OCI-LY7 (cell line): ENCODE data around the gene ATAD1. TPM values are rescaled to one million over a fixed set of nuclear protein-coding genes. Genes with fewer than 3 reads are reported as not detected.

Experiments used
- BruUV-seq: library from RNA; stranded (reverse); fragments of 400-500 nt; replicated peaks from 2 replicates; lab custom pipeline; 2021; lab: Mats Ljungman, UMichigan
- CTCF ChIA-PET: fragments of 300-600 bp; sonication (Branson Sonifier 250); formaldehyde crosslinking; loops from one replicate; lab custom pipeline; 2022; ENCODE audit warnings: antibody characterized with exemption; ENCODE audit not compliant: unreplicated experiment; lab: Charles Lee
- POLR2A ChIA-PET: fragments of 300-600 bp; sonication (Branson Sonifier 250); formaldehyde crosslinking; loops from one replicate; lab custom pipeline; 2022; ENCODE audit warnings: antibody characterized with exemption; lab: Charles Lee
- DNase-seq: peaks from one replicate; pipeline ENCODE4 v3.0.0-alpha.2; 2015; ENCODE audit warnings: low spot score
- H2AFZ ChIP-seq: fragments of 200-600 bp; sonication (generic), shearing (Covaris generic); 2 replicates; pipeline ENCODE4 v1.6.1; 2014; ENCODE audit warnings: mild to moderate bottlenecking, antibody characterized with exemption, low read length, moderate library complexity
- H3K27ac ChIP-seq: fragments of 200-600 bp; sonication (generic); 2 replicates; pipeline ENCODE4 v1.5.1; 2014; ENCODE audit warnings: mixed run types, low read depth, mild to moderate bottlenecking, moderate library complexity, low read length, inconsistent platforms; ENCODE audit not compliant: poor library complexity, severe bottlenecking
- H3K36me3 ChIP-seq: fragments of 200-600 bp; sonication (generic); 2 replicates; pipeline ENCODE4 v1.6.1; 2014; ENCODE audit warnings: mild to moderate bottlenecking, antibody characterized with exemption, low read length, moderate library complexity, mixed read lengths; ENCODE audit not compliant: insufficient read depth
- H3K4me1 ChIP-seq: fragments of 200-600 bp; sonication (generic); 2 replicates; pipeline ENCODE4 v1.5.1; 2014; ENCODE audit warnings: mild to moderate bottlenecking, low read length; ENCODE audit not compliant: insufficient read depth, poor library complexity, severe bottlenecking
- H3K4me2 ChIP-seq: fragments of 200-600 bp; sonication (generic); 2 replicates; pipeline ENCODE4 v1.6.1; 2014; ENCODE audit warnings: mild to moderate bottlenecking, low read length
- H3K4me3 ChIP-seq: fragments of 200-600 bp; sonication (generic); 2 replicates; pipeline ENCODE4 v1.5.1; 2014; ENCODE audit warnings: mild to moderate bottlenecking, low read depth, low read length; ENCODE audit not compliant: poor library complexity, severe bottlenecking
- H3K79me2 ChIP-seq: fragments of 200-600 bp; sonication (generic); 2 replicates; pipeline ENCODE4 v1.6.1; 2016; ENCODE audit warnings: low read depth, mild to moderate bottlenecking, low read length, moderate library complexity, mixed read lengths; ENCODE audit not compliant: insufficient read depth
- H3K9me2 ChIP-seq: fragments of 200-600 bp; sonication (generic); 2 replicates; pipeline ENCODE4 v1.6.1; 2016; ENCODE audit warnings: mild to moderate bottlenecking, low read length, mixed read lengths; ENCODE audit not compliant: insufficient read depth
- H3K9me3 ChIP-seq: fragments of 200-600 bp; sonication (generic); 2 replicates; pipeline ENCODE4 v1.6.1; 2014; ENCODE audit warnings: mild to moderate bottlenecking, mixed run types, low read length, mixed read lengths
- H4K20me1 ChIP-seq: fragments of 200-600 bp; sonication (generic); 2 replicates; pipeline ENCODE4 v1.6.1; 2014; ENCODE audit warnings: mild to moderate bottlenecking, antibody characterized with exemption, low read length, moderate library complexity, mixed read lengths; ENCODE audit not compliant: insufficient read depth
- CTCF ChIP-seq: fragments of 200-600 bp; sonication (generic); conservative IDR thresholded peaks from 2 replicates; pipeline ENCODE4 v1.5.1; 2014; ENCODE audit warnings: mild to moderate bottlenecking, antibody characterized with exemption, low read length, moderate library complexity, mixed read lengths
- EZH2phosphoT487 ChIP-seq: fragments of 200-600 bp; sonication (generic); IDR thresholded peaks from 2 replicates; pipeline ENCODE4 v1.6.1; 2018; ENCODE audit warnings: low read depth, borderline replicate concordance, mild to moderate bottlenecking, mixed run types, antibody characterized with exemption, low read length, moderate library complexity, mixed read lengths
- intact Hi-C: fragments of 100-400 bp; cut with micrococcal nuclease; formaldehyde crosslinking; loops from one replicate; pipeline ENCODE4 v1.10.0; 2022; ENCODE audit not compliant: unreplicated experiment
- total RNA-seq, 2 experiments: library from RNA; depleted of rRNA in 1 of 2; stranded (reverse); fragments of >200 nt in 1 of 2; shearing (Covaris generic) in 1 of 2; gene quantifications; 2 replicates each; pipeline ENCODE4 v1.2.3, GENCODE V29; 2014 to 2022

Gene ATAD1
- total RNA-seq, 2 experiments from 2014 or later, result 19.6 to 47.7 TPM

GRCh38 chr10:87842776-87843497, 24.9 kb upstream of the ATAD1 start:
- CTCF ChIA-PET, result no interaction called here

GRCh38 chr10:87842220-87842641, 24.2 kb upstream of the ATAD1 start:
- Histone ChIP-seq H3K9me2 (no peaks in the 10 kb centered on the region), H3K79me2 (no peaks in the 10 kb centered on the region), H3K36me3 (no peaks in the 10 kb centered on the region), H3K4me1 (peaks cover 6% of the 10 kb centered on the region), H3K27ac (no peak overlapping the region), H2AFZ (no peak overlapping the region), H3K9me3 (no peaks in the 10 kb centered on the region), H3K4me3 (no peak overlapping the region), H3K4me2 (no peak overlapping the region), H4K20me1 (no peaks in the 10 kb centered on the region)
- no TSS peak for BruUV-seq
- no peak for DNase-seq
- POLR2A ChIA-PET, result interaction anchor here (0.7 to 3.4 kb wide), 7 partner anchors 8 to 482 kb away, joined by 3 to 13 read pairs (median 3); no protein-coding TSS in a partner anchor
- intact Hi-C loops, result no loop called here
- no peak for TF ChIP-seq CTCF
- no peak for TF ChIP-seq EZH2phosphoT487
- CTCF ChIA-PET, result no interaction called here

More at GRCh38 chr10:87842776-87843497, 24.9 kb upstream of the ATAD1 start:
- H3K27ac ChIP-seq, result no peak overlapping the region
- no peaks in the 10 kb centered on the region for H3K9me3 ChIP-seq
- H3K4me1 ChIP-seq, result no peaks in the 10 kb centered on the region
- POLR2A ChIA-PET, result interaction anchor here (0.7 to 3.4 kb wide), 2 partner anchors 13 to 110 kb away, joined by 3 to 13 read pairs; no protein-coding TSS in a partner anchor
- DNase-seq, result no peak
- H3K9me2 ChIP-seq, result no peaks in the 10 kb centered on the region
- TF ChIP-seq CTCF (no peak), EZH2phosphoT487 (no peak)
- no peak overlapping the region for H3K4me2 ChIP-seq
- no TSS peak for BruUV-seq
- no peak overlapping the region for H2AFZ ChIP-seq
- intact Hi-C loops, result no loop called here
- H3K36me3 ChIP-seq, result no peaks in the 10 kb centered on the region
- no peak overlapping the region for H3K4me3 ChIP-seq
- H4K20me1 ChIP-seq, result no peaks in the 10 kb centered on the region
- no peaks in the 10 kb centered on the region for H3K79me2 ChIP-seq

DNA sequence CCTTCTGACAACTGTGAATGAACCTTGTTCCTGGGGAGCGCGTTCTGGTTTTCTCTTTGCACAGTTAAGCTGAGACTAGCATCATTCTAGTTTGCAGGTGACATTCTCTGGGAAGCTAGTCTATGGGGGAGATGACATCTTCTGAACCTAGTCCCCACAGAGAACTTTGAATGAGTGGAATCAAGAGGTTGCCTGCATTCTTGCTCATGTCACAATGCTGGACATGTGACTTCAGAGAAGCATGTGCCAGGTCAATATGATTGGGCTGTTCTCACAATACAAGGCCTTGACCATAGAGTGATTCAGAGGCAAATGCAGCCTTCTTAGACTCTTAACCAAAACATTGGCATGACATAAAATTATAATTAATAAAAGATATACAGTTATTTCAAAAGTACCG, 23.2 kb upstream of the ATAD1 start:
- no peak for DNase-seq
- POLR2A ChIA-PET, result interaction anchor here (0.7 to 3.4 kb wide), 4 partner anchors 9 to 719 kb away, joined by 3 to 13 read pairs (median 6); no protein-coding TSS in a partner anchor
- H3K4me2 ChIP-seq, result no peak overlapping the region
- no peaks in the 10 kb centered on the region for H4K20me1 ChIP-seq
- no peak overlapping the region for H2AFZ ChIP-seq
- H3K4me1 ChIP-seq, result peaks cover 7% of the 10 kb centered on the region
- H3K9me2 ChIP-seq, result no peaks in the 10 kb centered on the region
- no peaks in the 10 kb centered on the region for H3K9me3 ChIP-seq
- no peak overlapping the region for H3K27ac ChIP-seq
- TF ChIP-seq EZH2phosphoT487 (no peak), CTCF (no peak)
- no TSS peak for BruUV-seq
- no peak overlapping the region for H3K4me3 ChIP-seq
- H3K36me3 ChIP-seq, result no peaks in the 10 kb centered on the region
- intact Hi-C loops, result no loop called here
- CTCF ChIA-PET, result no interaction called here
- no peaks in the 10 kb centered on the region for H3K79me2 ChIP-seq
